Progenitor cell of endocrine pancreas (in vitro differentiated cells): ENCODE results near the gene RAB4A. TPM values are rescaled to one million over a fixed set of nuclear protein-coding genes. Genes with fewer than 3 reads are reported as not detected.

Experiments
- DNase-seq: peaks from one replicate; pipeline ENCODE4 v3.0.0; 2021; ENCODE audit warnings: low spot score; ENCODE audit not compliant: unreplicated experiment
- H3K27ac Mint-ChIP-seq: 2 replicates; pipeline ENCODE4 v1.8.0; 2021; ENCODE audit warnings: mild to moderate bottlenecking, moderate library complexity, mixed read lengths
- H3K27me3 Mint-ChIP-seq: 2 replicates; pipeline ENCODE4 v1.8.0; 2021; ENCODE audit warnings: mixed read lengths
- H3K36me3 Mint-ChIP-seq: 2 replicates; pipeline ENCODE4 v1.8.0; 2022; ENCODE audit warnings: mixed read lengths; ENCODE audit not compliant: insufficient read depth
- H3K4me1 Mint-ChIP-seq: 2 replicates; pipeline ENCODE4 v1.8.0; 2021; ENCODE audit warnings: low read depth, mixed read lengths
- H3K4me3 Mint-ChIP-seq: 2 replicates; pipeline ENCODE4 v1.8.0; 2021; ENCODE audit warnings: low read depth, mild to moderate bottlenecking, moderate library complexity, mixed read lengths
- H3K9me3 Mint-ChIP-seq: 2 replicates; pipeline ENCODE4 v1.8.0; 2021; ENCODE audit warnings: low read depth, mixed read lengths
- total RNA-seq: library from RNA; stranded (reverse); gene quantifications from 2 replicates; pipeline ENCODE4 v1.2.1, GENCODE V29; 2021
- TF ChIP-seq, protein P1 (sequence below): fragments of 200-600 bp; sonication (generic); IDR thresholded peaks from one replicate; pipeline ENCODE4 v1.5.0; 2021; ENCODE audit warnings: antibody characterized with exemption, mild to moderate bottlenecking; ENCODE audit not compliant: unreplicated experiment

The RAB4A gene
- total RNA-seq, 1 donor from 2014 or later = 130 TPM

DNA sequence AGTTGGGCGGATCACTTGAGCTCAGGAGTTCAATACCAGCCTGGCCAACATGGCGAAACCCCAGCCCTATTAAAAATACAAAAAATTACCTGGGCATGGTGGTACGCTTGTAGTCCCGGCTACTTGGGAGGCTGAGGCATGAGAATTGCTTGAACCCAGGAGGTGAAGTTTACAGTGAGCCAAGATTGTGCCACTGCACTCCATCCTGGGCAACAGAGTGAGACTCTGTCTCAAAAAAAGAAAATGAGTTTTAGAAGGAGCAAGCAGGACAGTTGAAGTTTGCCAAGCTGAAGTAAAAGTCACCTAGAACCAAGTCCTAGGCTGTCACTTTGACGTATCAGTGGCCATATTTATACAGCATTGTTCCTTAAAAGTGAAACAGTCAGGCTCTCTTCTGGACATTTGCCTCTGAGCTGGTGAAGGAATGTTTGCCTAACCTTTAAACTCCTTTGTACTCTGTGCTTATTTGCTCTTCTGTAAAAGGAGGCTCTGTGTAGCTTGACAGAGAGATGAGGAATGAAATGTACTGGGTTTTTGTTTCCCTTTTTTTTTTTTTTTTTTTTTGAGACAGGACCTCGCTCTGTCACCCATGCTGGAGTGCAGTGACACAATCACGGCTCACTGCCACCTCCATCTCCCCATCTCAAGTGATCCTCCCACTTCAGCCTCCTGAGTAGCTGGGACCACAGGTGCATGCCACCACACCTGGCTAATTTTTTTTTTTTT is 2.8 kb downstream of the RAB4A start:
- Mint-ChIP-seq H3K27me3 (no peaks in the 10 kb centered on the region), H3K4me1 (peaks cover 35% of the 10 kb centered on the region), H3K36me3 (peaks cover 7% of the 10 kb centered on the region), H3K4me3 (peak overlapping the region; percentile 95), H3K27ac (peak overlapping the region; percentile 97), H3K9me3 (no peaks in the 10 kb centered on the region)
- TF ChIP-seq, protein P1, sequence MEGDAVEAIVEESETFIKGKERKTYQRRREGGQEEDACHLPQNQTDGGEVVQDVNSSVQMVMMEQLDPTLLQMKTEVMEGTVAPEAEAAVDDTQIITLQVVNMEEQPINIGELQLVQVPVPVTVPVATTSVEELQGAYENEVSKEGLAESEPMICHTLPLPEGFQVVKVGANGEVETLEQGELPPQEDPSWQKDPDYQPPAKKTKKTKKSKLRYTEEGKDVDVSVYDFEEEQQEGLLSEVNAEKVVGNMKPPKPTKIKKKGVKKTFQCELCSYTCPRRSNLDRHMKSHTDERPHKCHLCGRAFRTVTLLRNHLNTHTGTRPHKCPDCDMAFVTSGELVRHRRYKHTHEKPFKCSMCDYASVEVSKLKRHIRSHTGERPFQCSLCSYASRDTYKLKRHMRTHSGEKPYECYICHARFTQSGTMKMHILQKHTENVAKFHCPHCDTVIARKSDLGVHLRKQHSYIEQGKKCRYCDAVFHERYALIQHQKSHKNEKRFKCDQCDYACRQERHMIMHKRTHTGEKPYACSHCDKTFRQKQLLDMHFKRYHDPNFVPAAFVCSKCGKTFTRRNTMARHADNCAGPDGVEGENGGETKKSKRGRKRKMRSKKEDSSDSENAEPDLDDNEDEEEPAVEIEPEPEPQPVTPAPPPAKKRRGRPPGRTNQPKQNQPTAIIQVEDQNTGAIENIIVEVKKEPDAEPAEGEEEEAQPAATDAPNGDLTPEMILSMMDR = no peak
- no peak for DNase-seq

DNA sequence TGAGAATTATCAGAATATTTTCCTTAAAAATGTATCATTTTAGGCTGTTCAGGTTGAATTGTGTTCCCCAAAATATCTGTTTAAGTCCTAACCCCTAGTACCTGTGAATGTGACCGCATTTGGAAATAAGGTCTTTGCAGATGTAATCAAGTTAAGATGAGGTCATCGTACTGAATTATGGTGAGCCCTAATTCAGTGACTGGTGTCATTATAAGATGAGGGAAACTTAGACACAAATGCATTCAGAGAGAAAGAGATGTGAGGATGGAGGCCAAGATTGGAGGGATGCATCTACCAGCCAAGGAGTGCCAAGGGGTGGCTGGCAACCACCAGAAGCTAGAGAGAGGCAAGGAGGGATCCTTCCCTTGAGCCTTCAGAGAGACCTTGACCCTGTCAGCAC is 4.1 kb downstream of the RAB4A start:
- H3K27me3 Mint-ChIP-seq = no peaks in the 10 kb centered on the region
- H3K9me3 Mint-ChIP-seq = no peaks in the 10 kb centered on the region
- peak overlapping the region; percentile 75 for H3K27ac Mint-ChIP-seq
- no peak overlapping the region for H3K4me3 Mint-ChIP-seq
- H3K4me1 Mint-ChIP-seq = peaks cover 40% of the 10 kb centered on the region
- DNase-seq = no peak
- TF ChIP-seq, protein P1 = no peak
- peaks cover 7% of the 10 kb centered on the region for H3K36me3 Mint-ChIP-seq

DNA sequence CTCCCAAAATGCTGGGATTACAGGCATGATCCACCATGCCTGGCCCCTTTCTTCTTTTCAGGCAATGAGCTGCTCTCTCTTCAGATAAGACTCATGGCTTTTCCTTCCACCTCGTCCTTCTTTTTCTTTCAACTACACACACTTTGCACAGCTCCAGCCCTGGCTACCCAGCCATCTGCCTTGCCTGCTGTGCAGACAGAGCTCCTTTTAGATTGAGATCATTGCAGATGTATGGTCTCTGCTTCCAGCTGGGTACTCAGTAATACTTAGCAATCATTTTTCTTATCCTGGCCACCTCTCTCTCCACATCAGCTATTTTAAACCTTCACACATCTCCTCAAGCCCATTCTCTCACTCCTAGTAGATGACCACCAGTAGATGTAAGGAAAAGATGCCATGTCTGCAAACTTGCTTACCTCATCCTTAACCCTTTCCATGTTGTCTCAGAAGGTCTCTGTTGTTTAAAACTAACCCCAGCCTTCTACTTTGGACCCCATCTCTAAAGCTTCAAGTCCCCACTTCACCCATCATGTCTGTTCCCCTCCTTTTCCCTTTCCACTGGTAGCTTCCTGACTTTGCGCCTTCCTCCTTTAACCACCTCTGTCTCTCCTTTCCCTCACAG is 7.3 kb downstream of the RAB4A start:
- Mint-ChIP-seq H3K27ac (no peak overlapping the region), H3K4me1 (peaks cover 47% of the 10 kb centered on the region), H3K9me3 (no peaks in the 10 kb centered on the region), H3K36me3 (peaks cover 7% of the 10 kb centered on the region), H3K27me3 (no peaks in the 10 kb centered on the region), H3K4me3 (no peak overlapping the region)
- DNase-seq = no peak
- TF ChIP-seq, protein P1 = no peak

DNA sequence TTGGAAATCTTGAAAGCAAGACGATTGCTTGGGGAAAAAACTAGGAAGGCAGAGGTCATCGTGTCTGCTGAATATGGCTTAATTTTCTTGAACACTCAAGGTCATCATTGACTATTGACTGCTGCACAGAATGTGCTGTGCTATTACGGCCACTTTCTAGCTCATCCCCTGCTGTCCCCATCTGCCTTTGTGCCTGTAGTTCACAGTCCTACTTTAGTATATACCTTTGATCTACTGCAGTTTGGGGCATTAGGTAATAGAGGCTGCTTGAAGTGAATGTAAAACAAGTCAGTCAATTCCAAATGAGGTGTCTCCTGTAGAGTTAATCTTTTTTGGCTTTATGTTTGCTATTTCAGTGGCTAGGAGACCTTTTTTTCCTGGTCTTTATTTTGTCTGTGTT is 8.3 kb downstream of the RAB4A start:
- H3K36me3 Mint-ChIP-seq = peaks cover 7% of the 10 kb centered on the region
- peaks cover 40% of the 10 kb centered on the region for H3K4me1 Mint-ChIP-seq
- H3K27ac Mint-ChIP-seq = no peak overlapping the region
- H3K9me3 Mint-ChIP-seq = no peaks in the 10 kb centered on the region
- H3K4me3 Mint-ChIP-seq = no peak overlapping the region
- H3K27me3 Mint-ChIP-seq = no peaks in the 10 kb centered on the region
- no peak for DNase-seq
- TF ChIP-seq, protein P1 = no peak

DNA sequence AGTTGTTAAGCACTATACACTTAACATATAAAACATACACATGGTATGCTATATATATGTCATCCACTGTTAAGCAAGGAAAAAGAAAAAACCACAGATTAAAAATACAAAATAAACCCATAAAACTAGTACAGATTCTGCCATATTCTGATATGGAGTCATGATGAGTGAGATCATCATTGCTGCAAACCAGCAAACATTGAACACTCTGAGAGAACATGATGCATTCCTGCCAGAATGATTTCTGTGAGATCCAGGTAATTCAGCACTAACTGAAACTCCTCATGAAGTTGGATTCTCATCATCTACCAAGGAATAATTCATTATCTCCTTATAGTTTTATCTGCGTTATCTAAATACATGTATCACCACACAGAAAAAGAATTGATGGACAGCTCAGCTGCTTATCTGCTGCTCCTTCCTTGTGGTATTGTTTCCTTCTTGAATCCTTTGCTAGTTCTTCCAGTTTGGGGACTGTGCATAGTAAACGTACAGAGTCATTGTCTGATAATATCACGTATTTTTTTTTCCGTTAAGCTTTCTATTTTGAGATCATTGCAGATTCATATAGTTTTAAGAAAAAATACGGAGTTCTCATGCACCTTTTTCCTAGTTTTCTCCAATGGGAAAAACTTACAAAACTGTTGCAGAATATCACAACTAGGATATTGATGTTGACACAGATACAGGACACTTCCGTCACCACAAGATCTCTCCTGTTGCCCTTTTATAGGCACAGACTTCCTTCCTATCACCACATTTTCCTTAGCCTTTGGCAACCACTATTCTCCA is 9.3 kb downstream of the RAB4A start:
- Mint-ChIP-seq H3K27me3 (no peaks in the 10 kb centered on the region), H3K4me1 (peaks cover 33% of the 10 kb centered on the region), H3K4me3 (no peak overlapping the region), H3K9me3 (no peaks in the 10 kb centered on the region), H3K27ac (no peak overlapping the region), H3K36me3 (peaks cover 1% of the 10 kb centered on the region)
- DNase-seq = no peak
- TF ChIP-seq, protein P1 = no peak
